HG03095 (cell line): Measurements from ENCODE around the gene GPR107.

Source experiments
- ATAC-seq: cut with Tn5 transposase; IDR thresholded peaks from one replicate; pipeline ENCODE4 v1.9.1; 2021; ENCODE audit warnings: moderate library complexity; ENCODE audit not compliant: unreplicated experiment

Gene GPR107

DNA sequence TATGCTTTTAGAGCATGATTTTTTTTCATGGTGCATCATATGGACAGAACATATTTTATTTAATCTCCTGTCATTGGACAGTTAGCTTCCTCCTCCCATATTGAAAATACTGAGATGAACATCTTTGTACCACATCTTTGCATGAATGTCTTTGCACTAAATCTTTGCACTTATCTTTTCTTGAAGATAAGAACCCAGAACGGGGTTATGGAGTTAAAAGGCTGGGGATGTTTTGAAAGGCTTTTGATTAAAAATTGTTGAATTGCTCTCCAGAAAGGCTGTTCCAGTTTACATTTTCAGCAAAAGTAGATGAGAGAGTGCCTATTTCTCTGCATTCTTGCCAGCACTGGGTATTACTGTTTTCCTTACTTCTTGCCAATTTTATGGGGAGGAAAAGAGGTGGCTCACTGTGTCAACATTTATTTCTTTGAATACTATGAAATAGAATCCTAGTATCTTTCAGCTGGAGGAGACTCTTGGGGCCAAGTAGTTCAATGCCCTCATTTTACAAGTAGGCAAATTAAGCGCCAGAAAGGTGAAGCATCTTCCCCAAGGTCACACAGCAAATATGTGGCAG is 125.7 kb downstream of the GPR107 start:
- ATAC-seq = no peak

DNA sequence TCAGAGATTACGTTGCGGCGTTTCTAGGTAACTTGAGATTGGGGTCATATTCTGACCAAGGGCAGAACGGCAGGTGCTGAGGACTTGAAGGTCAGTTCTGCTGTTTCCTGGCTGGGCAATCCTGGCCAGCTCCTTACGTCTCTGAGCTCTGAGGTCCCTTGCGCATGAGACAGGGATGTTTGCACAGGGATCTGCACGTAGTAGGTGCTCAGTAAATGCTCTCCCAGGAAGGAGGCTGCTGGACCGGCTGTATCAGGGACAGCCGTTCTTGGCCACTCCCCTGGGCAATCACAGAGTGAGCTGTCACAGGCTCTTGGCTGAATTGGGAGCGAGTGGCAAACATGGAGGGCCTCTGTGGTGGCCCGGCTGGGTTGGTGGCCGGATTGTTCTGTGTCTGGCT is 126.8 kb downstream of the GPR107 start:
- no peak for ATAC-seq

DNA sequence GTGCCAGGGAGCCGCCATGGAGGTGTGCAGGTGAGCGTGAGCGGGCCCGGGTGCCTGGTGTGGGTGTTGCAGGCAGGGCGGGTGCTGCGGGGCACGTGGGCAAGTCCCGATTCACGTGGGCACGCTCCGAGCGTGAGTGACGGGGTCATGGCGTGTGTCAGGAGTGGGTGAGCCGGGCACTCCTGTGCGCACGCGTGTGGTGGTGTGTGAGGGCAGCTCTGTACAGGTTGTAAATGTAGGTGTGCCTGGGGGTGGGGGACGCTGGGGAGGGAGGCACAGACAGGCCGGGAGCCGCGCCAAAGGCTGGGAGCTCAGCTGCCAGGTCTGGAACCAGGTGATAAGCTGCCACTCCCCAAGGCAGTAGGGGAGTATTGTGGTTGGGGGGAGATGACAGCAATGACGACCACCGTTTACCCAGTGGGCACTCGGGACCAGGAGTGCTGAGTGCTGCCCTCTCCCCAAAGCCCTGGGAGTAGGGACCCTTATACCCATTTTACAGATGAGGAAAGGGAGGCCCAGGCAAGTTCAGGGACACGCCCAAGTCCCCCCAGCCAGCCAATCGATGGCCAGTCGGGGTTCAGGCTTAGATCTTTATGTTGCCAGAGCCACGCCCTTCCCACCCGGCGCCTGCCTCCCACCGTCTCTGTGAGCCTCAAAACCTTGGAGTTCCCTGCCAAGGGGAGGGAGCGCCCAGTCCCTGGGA is 128.1 kb downstream of the GPR107 start:
- ATAC-seq = no peak

DNA sequence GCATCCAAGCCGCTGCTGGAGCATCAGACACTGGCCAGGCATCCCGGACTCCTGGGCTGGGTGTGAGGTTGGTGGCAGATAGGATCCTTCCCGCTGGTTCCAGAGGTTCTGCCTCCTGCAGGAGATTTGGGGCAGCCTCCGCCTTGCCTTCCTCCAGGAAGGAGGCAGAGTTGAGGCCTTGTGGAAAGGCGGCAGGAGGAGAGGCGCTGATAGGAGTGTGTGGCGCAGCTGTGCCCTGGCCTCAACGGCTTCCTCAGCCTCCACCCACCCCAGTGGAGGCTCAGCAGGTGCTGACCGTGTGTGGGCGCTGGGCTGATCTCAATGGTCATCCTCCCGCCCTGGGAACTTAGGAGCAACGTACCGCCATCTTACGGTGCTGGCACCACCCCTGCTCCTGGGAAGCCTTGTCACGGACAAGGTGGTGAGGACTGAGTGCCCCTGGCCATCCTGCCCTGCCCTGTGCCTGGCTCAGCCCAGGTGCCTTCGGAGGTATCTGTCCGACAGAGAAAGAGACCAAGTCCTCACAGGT is 128.7 kb downstream of the GPR107 start:
- no peak for ATAC-seq

DNA sequence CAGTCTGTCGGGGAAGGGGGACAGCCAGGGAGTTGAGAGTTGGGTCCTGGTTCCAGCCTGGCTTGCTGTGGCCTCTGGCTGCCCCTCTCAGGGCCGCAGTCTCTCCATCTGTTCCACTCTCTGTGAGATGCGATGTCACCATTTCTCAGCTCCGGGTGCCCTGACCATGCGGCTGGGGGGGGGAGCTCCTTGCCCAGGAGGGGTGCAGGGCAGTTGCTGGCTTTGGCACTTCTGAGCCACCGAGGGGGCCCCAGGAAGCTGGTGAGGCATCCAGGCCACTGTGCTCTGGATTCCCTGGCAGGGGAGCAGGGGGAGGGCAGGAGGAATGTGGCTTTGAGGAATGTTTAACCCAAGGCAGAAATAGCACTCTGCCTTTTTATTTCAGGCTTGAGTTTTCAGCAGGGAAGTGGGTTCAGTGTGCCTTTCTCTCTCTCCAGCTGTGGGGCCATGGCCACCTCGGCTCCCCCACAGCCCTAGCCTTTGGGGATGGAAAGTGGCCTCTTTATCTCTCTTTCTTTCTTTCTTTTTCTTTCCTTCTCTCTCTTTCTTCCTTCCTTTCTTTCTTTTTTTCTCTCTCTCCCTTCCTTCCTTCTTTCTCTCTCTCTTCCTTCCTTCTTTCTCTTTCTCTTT is 129.5 kb downstream of the GPR107 start:
- ATAC-seq = no peak

DNA sequence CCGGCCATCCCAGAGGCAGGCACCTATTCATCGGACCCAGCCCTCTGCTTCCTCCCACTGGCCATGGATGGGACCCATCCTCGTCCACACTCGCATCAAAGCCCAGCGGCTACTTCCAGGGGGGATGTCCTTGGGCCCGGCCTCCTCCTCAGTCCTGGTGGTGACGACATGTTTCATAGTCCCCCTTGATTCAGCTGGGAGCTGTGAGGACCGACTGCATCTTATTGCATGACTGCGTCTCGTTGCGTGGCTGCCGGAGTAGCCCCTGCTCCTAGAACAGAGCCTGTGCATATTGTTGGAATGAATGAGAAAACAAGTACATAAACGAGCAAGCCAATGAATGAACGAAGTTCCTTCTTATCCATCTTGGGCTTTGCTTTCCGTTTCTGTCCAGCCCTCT is 131.3 kb downstream of the GPR107 start:
- no peak for ATAC-seq

DNA sequence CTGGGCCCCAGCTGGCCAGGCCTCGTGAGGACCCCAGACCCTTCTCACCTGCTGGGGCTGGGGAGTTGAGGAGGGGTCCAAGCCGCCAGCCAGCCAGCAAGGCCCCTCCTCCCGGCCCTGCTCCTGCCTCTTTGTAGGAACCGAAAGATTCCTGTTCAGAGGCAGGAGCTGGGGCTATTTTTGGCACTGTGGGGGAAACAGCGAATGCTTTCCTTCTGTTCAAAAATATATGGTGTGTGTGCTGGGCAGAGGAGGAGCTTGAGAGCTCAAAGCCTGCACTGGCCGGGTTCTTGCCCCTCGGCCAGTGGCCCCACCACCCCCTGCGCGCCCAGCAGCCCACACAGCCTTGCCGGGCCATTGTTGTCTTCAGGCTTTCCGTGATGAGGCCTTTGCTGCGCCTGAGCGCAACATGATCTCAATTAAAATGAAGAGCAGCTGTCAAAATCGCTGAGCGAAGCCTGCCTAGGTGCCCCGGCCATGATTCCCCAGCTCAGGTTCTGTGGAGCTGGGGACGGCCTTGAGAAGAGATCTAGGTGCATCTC is 131.9 kb downstream of the GPR107 start:
- no peak for ATAC-seq

DNA sequence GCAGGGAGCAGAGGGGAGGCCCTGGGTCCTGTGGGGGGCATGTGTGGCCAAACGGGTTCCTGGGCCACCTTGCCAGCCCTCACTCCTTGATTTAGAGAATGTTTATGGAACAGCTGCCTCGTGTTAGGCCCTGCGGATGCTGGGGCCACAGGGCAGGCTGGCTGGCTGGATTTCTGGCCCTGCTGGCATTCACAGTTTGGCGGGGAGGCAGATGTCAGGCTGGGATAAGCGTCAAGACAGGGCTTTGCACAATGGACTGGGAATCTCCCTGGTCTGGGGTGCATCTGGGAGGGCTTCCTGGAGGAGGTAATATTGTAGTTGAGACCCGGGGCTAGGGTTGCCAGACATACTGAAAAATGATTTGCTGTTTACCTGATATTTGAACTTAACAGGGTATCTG is 132.3 kb downstream of the GPR107 start:
- ATAC-seq = no peak

DNA sequence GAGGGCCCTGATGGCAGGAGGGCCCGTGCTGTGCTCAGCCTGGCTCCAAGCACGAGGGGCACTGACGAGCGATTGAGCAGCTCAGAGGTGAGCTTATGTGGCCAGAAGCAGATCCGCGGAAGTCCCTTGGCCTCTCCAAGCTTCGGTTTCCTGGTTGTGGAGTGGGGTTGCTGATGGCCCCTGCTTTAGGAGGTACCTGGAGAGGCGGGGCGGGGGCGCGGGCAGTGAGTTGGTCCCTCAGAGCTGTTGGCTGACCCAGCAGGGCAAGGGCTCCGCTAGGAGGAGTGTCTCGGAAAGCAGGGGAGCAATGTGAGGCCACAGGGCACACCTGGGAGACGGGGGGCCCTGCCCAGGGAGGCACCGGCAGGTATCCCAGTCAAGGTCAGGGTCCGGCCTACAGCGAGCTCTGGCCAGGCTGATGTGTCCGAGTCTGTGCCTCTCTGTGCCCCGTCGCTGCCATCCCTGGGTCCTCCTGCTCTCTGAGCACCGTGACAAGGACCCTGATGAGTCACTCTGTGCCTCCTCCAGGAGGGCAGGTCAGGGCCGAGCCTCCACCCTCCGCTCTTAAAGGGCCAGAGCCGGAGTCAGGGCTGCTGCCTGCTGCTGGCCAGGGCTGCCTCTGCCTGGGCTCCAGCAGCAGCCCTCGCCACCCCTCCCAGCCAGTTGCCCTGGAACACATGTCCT is 133.3 kb downstream of the GPR107 start:
- no peak for ATAC-seq

DNA sequence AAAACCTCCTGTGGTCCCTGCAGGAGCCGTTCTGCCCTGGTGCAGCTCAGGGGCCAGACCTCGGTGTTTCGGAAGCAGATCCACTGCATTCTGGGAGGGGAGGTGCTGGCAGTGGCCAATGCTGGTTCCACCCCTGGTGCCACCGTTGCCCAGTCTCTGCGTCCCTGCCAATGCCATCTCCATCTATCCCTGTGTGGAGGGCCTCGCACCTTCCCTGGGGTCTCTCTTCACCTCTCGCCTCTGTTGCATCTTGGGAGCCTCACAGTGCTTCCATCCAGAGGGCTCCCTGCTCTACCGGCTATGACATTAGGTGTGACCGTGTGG is 133.8 kb downstream of the GPR107 start:
- ATAC-seq = no peak

DNA sequence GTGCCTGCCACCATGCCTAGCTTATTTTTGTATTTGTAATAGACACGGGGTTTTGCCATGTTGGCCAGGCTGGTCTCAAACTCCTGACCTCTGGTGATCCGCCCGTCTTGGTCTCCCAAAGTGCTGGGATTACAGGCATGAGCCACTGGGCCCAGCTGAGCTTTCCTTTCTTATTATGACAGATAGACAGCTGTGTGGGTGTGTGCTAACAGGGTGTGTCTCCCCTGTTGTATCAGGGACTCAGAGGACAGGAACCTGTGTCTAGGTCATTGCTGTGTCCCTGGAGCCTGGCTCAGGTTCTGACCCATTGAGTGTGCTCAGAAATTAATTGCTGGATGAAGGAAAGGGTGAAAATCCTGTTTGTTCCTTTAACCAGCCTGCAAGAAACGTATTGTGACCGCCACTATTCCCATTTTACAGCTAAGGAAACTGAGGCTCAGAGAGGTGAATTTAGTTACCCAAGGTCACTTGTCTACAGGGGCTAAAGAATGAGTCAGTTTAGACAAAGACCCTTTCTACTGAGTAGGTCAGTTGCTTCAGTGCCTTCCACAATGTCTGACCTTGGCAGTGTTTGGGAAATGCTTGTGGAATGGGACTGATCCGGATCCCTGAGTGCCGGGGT is 135.3 kb downstream of the GPR107 start:
- ATAC-seq = no peak
